PC-9 (cell line): ENCODE data around the gene COL4A2.

Experiments
- CTCF ChIP-seq: fragments of 200-600 bp; sonication (generic); conservative IDR thresholded peaks from 2 replicates; pipeline ENCODE4 v1.6.1; 2017; ENCODE audit warnings: mixed run types, antibody characterized with exemption, mild to moderate bottlenecking, moderate library complexity
- EZH2 ChIP-seq: fragments of 200-600 bp; sonication (generic); IDR thresholded peaks from 2 replicates; pipeline ENCODE4 v1.8.0; 2017; ENCODE audit warnings: antibody characterized with exemption, low read depth

- no peak for TF ChIP-seq CTCF
- TF ChIP-seq EZH2, result no peak
Observed at GRCh38 chr13:110445183-110445582, 138.1 kb downstream of the COL4A2 start.
